Hepatocyte (in vitro differentiated cells): ENCODE results near the gene ARL6IP4.

Experiments used
- EZH2 ChIP-seq: fragments of 200-600 bp; sonication (generic); IDR thresholded peaks from 2 replicates; pipeline ENCODE4 v1.6.1; 2016; ENCODE audit warnings: antibody characterized with exemption, mild to moderate bottlenecking, borderline replicate concordance
- EZH2phosphoT487 ChIP-seq: fragments of 200-600 bp; sonication (generic); IDR thresholded peaks from one replicate; pipeline ENCODE4 v1.6.1; 2018; ENCODE audit warnings: antibody characterized with exemption, mild to moderate bottlenecking, low read depth, moderate library complexity; ENCODE audit not compliant: unreplicated experiment, severe bottlenecking
- TF ChIP-seq, protein P1 (sequence below): fragments of 200-600 bp; sonication (generic); IDR thresholded peaks from 2 replicates; pipeline ENCODE4 v1.5.1; 2016; ENCODE audit warnings: antibody characterized with exemption, mild to moderate bottlenecking; ENCODE audit not compliant: poor library complexity

- TF ChIP-seq, protein P1, sequence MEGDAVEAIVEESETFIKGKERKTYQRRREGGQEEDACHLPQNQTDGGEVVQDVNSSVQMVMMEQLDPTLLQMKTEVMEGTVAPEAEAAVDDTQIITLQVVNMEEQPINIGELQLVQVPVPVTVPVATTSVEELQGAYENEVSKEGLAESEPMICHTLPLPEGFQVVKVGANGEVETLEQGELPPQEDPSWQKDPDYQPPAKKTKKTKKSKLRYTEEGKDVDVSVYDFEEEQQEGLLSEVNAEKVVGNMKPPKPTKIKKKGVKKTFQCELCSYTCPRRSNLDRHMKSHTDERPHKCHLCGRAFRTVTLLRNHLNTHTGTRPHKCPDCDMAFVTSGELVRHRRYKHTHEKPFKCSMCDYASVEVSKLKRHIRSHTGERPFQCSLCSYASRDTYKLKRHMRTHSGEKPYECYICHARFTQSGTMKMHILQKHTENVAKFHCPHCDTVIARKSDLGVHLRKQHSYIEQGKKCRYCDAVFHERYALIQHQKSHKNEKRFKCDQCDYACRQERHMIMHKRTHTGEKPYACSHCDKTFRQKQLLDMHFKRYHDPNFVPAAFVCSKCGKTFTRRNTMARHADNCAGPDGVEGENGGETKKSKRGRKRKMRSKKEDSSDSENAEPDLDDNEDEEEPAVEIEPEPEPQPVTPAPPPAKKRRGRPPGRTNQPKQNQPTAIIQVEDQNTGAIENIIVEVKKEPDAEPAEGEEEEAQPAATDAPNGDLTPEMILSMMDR = no peak
- TF ChIP-seq EZH2 (no peak), EZH2phosphoT487 (no peak)
Measured at GRCh38 chr12:123013185-123014095, 33.0 kb downstream of the ARL6IP4 start.
